ENCODE results near the gene ZSCAN10. TPM values are rescaled to one million over a fixed set of nuclear protein-coding genes. Genes with fewer than 3 reads are reported as not detected.

The ZSCAN10 gene
- polyA plus RNA-seq, 1 donor from 2014 or later: 0.10 TPM

DNA sequence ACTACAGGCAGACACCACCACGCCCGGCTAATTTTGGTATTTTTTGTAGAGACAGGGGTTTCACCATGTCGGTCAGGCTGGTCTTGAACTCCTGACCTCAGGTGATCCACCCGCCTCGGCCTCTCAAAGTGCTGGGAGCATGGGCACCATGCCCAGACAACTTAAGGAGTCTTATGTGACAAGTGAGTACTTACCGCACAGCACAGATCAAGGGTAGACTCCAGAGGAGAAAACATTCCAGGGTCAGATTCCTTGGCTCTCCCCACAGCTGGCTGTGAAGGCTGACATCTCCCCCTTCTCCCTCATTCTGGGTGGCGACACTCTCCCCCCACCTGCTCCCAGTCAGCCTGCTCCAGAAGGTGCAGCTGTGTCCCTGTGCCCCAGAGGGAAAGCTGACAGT, 10.6 kb downstream of the ZSCAN10 start:
- Histone ChIP-seq H3K27me3 (ENCODE audit: insufficient read depth, low read depth, low read length) (no peaks in the 10 kb centered on the region), H3K4me2 (ENCODE audit: low read length) (no peak overlapping the region), H3K9ac (ENCODE audit: low read length) (no peak overlapping the region), H3K9me2 (ENCODE audit: insufficient read depth, low read length) (no peaks in the 10 kb centered on the region), H3K4me3 (ENCODE audit: low read length) (no peak overlapping the region), H2AFZ (ENCODE audit: low read depth, low read length) (no peak overlapping the region), H4K20me1 (ENCODE audit: insufficient read depth) (no peaks in the 10 kb centered on the region), H3F3A (ENCODE audit: insufficient read depth, low read length, poor library complexity, severe bottlenecking) (no peaks in the 10 kb centered on the region), H3K27ac (ENCODE audit: low read length) (no peak overlapping the region), H3K79me2 (replicated peaks; ENCODE audit: insufficient read depth, low read length) (no peaks in the 10 kb centered on the region), H3K36me3 (ENCODE audit: insufficient read depth, low read length) (no peaks in the 10 kb centered on the region), H3K9me3 (ENCODE audit: low read length) (no peaks in the 10 kb centered on the region)
- TF ChIP-seq SMC3 (conservative IDR thresholded peaks at IDR 0.05; ENCODE audit: poor library complexity) (no peak), EP300 (conservative IDR thresholded peaks at IDR 0.05; ENCODE audit: poor library complexity, severe bottlenecking) (no peak), RAD21 (conservative IDR thresholded peaks at IDR 0.05) (no peak), MXI1 (conservative IDR thresholded peaks at IDR 0.05; ENCODE audit: poor library complexity, severe bottlenecking) (no peak)
- TF ChIP-seq, protein P1, sequence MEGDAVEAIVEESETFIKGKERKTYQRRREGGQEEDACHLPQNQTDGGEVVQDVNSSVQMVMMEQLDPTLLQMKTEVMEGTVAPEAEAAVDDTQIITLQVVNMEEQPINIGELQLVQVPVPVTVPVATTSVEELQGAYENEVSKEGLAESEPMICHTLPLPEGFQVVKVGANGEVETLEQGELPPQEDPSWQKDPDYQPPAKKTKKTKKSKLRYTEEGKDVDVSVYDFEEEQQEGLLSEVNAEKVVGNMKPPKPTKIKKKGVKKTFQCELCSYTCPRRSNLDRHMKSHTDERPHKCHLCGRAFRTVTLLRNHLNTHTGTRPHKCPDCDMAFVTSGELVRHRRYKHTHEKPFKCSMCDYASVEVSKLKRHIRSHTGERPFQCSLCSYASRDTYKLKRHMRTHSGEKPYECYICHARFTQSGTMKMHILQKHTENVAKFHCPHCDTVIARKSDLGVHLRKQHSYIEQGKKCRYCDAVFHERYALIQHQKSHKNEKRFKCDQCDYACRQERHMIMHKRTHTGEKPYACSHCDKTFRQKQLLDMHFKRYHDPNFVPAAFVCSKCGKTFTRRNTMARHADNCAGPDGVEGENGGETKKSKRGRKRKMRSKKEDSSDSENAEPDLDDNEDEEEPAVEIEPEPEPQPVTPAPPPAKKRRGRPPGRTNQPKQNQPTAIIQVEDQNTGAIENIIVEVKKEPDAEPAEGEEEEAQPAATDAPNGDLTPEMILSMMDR (IDR thresholded peaks at IDR 0.05; ENCODE audit: poor library complexity, severe bottlenecking): no peak

DNA sequence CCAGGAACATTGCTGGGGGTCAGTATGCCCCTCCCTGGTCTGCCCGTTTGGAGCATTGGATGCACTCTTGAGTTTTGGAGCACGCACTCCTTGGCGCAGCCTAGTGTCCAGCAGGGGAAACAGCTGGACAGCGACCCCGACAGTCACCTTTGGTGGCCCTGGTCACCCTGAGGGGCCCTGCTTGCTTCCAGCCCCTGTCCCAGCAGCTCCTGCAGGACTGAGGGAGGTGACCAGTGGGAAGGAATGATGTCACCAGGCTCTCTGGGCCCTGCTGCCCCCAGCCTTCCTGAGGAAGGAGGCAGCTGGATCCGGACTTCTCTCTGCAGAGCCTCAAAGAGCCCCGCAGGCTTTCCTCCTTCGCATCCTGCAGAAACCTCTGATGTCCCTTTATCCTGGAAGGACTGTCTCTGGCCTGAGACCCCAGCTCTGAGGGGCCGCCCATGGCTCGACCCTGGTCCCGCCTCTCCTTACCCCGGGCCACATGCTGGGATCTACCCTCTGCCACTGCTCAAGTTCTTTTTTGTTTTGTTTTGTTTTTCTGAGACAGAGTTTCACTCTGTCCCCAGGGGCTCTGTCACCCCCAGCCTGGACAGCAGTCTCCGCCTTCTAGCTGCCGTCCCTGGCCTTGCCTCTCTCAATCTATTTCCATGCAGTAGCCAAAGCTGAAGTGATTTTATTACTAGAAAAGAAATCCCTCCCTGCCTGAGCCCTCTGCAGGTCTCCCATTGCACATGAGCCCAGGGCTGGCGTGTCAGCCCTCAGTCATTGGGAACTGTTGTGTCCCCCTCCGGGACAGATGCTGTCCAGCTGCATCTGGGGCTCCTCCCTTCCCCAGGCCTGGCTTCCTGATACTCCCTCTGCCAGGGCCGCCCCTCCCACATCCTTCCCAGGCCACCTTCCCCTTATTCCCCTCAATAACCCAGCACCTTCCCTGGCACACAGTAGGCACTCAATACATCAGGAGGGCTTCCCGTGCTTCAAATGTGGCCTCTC, 11.6 kb downstream of the ZSCAN10 start:
- H2AFZ ChIP-seq (ENCODE audit: low read depth, low read length): no peak overlapping the region
- H3F3A ChIP-seq (ENCODE audit: insufficient read depth, low read length, poor library complexity, severe bottlenecking): no peaks in the 10 kb centered on the region
- no peak overlapping the region for H3K4me2 ChIP-seq (ENCODE audit: low read length)
- H3K36me3 ChIP-seq (ENCODE audit: insufficient read depth, low read length): no peaks in the 10 kb centered on the region
- H3K27me3 ChIP-seq (ENCODE audit: insufficient read depth, low read depth, low read length): no peaks in the 10 kb centered on the region
- no peaks in the 10 kb centered on the region for H3K9me3 ChIP-seq (ENCODE audit: low read length)
- TF ChIP-seq SMC3 (conservative IDR thresholded peaks at IDR 0.05; ENCODE audit: poor library complexity) (no peak), TAF1 (IDR thresholded peaks at IDR 0.05; ENCODE audit: low read depth) (no peak), EZH2 (IDR thresholded peaks at IDR 0.05; ENCODE audit: borderline replicate concordance, insufficient read depth, low read length, poor library complexity, severe bottlenecking) (no peak), MXI1 (conservative IDR thresholded peaks at IDR 0.05; ENCODE audit: poor library complexity, severe bottlenecking) (no peak), EP300 (conservative IDR thresholded peaks at IDR 0.05; ENCODE audit: poor library complexity, severe bottlenecking) (no peak), POLR2AphosphoS5 (IDR thresholded peaks at IDR 0.05) (no peak), RAD21 (conservative IDR thresholded peaks at IDR 0.05) (no peak)
- TF ChIP-seq, protein P2, sequence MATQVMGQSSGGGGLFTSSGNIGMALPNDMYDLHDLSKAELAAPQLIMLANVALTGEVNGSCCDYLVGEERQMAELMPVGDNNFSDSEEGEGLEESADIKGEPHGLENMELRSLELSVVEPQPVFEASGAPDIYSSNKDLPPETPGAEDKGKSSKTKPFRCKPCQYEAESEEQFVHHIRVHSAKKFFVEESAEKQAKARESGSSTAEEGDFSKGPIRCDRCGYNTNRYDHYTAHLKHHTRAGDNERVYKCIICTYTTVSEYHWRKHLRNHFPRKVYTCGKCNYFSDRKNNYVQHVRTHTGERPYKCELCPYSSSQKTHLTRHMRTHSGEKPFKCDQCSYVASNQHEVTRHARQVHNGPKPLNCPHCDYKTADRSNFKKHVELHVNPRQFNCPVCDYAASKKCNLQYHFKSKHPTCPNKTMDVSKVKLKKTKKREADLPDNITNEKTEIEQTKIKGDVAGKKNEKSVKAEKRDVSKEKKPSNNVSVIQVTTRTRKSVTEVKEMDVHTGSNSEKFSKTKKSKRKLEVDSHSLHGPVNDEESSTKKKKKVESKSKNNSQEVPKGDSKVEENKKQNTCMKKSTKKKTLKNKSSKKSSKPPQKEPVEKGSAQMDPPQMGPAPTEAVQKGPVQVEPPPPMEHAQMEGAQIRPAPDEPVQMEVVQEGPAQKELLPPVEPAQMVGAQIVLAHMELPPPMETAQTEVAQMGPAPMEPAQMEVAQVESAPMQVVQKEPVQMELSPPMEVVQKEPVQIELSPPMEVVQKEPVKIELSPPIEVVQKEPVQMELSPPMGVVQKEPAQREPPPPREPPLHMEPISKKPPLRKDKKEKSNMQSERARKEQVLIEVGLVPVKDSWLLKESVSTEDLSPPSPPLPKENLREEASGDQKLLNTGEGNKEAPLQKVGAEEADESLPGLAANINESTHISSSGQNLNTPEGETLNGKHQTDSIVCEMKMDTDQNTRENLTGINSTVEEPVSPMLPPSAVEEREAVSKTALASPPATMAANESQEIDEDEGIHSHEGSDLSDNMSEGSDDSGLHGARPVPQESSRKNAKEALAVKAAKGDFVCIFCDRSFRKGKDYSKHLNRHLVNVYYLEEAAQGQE (IDR thresholded peaks at IDR 0.05; ENCODE audit: borderline replicate concordance): no peak
- TF ChIP-seq, protein P1 (IDR thresholded peaks at IDR 0.05; ENCODE audit: poor library complexity, severe bottlenecking): no peak
- H3K4me3 ChIP-seq (ENCODE audit: low read length): no peak overlapping the region
- H3K27ac ChIP-seq (ENCODE audit: low read length): no peak overlapping the region
- no peaks in the 10 kb centered on the region for H3K9me2 ChIP-seq (ENCODE audit: insufficient read depth, low read length)
- no peaks in the 10 kb centered on the region for H4K20me1 ChIP-seq (ENCODE audit: insufficient read depth)
- H3K79me2 ChIP-seq (replicated peaks; ENCODE audit: insufficient read depth, low read length): no peaks in the 10 kb centered on the region
- H3K9ac ChIP-seq (ENCODE audit: low read length): no peak overlapping the region

Data from neural cell (in vitro differentiated cells).